ENCODE measurements around the gene TAPBP.

- TF ChIP-seq CTCF (IDR thresholded peaks at IDR 0.05) (no peak), POLR2AphosphoS5 (IDR thresholded peaks at IDR 0.05) (no peak), EP300 (IDR thresholded peaks at IDR 0.05) (no peak)
Observed at GRCh38 chr6:33290459-33290858, 23.4 kb downstream of the TAPBP start.
